Placental pericyte (primary cell): Measurements from ENCODE around the gene OR2F1. TPM values are rescaled to one million over a fixed set of nuclear protein-coding genes. Genes with fewer than 3 reads are reported as not detected.

ENCODE experiments used
- total RNA-seq: library from RNA; depleted of rRNA; stranded (reverse); fragments of >200 nt; gene quantifications from 2 replicates; pipeline ENCODE4 v1.2.3, GENCODE V29; 2012

OR2F1 gene
- not detected in 2 replicates for total RNA-seq

GRCh38 chr7:143954544-143954943 lies at the start of gene OR2F1:
Gene OR2F1 (plus strand): TSS chr7:143954844. CDS start chr7:143959971, 5,127 bp downstream.

GRCh38 chr7:143934526-143935325 lies 19.9 kb upstream of the OR2F1 start, which contains the start of gene OR2F2:
Gene OR2F2 (plus strand): TSS chr7:143935233. CDS start chr7:143935233, 0 bp downstream.

GRCh38 chr7:144000020-144000419 lies 45.4 kb downstream of the OR2F1 start, which contains the start of gene OR6B1:
Gene OR6B1 (plus strand): TSS chr7:144000320. CDS start chr7:144003997, 3,677 bp downstream.

Other genes starting within 250 kb of the OR2F1 start
- gene CTAGE6, start 197.1 kb upstream of the OR2F1 start, total RNA-seq = 0.22 TPM in 1 of 2 replicates, not detected in the other
- gene TCAF1, start 52.7 kb upstream of the OR2F1 start, total RNA-seq = 64.6 and 77.6 TPM in 2 replicates
- gene OR2F2, start 19.6 kb upstream of the OR2F1 start, total RNA-seq = not detected in 2 replicates
- gene OR6B1, start 45.5 kb downstream of the OR2F1 start, total RNA-seq = not detected in 2 replicates
- not detected in 2 replicates for gene OR2A5, start 94.1 kb downstream of the OR2F1 start, total RNA-seq
- not detected in 2 replicates for gene OR2A25, start 115.0 kb downstream of the OR2F1 start, total RNA-seq
- not detected in 2 replicates for gene OR2A12, start 131.4 kb downstream of the OR2F1 start, total RNA-seq
- not detected in 2 replicates for gene OR2A2, start 154.7 kb downstream of the OR2F1 start, total RNA-seq
- gene OR2A14, start 168.3 kb downstream of the OR2F1 start, total RNA-seq = not detected in 2 replicates
- gene CTAGE4, start 228.6 kb downstream of the OR2F1 start, total RNA-seq = 0.86 and 0.88 TPM in 2 replicates
- 0.66 and 1.1 TPM in 2 replicates for gene ARHGEF35, start 241.0 kb downstream of the OR2F1 start, total RNA-seq